Spleen (tissue), 7 donors: Measurements from ENCODE around the gene EPHA2.

Experiments
- CTCF ChIP-seq, 11 experiments: fragments of 200-600 bp in 7 of 11; fragments of 450-650 bp in 4 of 11; sonication (generic) in 4 of 11; IDR thresholded peaks in 8 of 11; conservative IDR thresholded peaks in 3 of 11; 1 replicate in 7 of 11; 2 replicates in 4 of 11; pipeline versions ENCODE4 v1.4.0 to v1.8.0; 2016 to 2021; ENCODE audit warnings: antibody characterized with exemption in 11 of 11, inconsistent platforms in 4 of 11, mild to moderate bottlenecking in 1 of 11
- POLR2A ChIP-seq, 3 donors: fragments of 450-650 bp; IDR thresholded peaks; one replicate each; pipeline ENCODE4 v1.5.1; 2017; ENCODE audit warnings: antibody characterized with exemption in 3 of 3, mild to moderate bottlenecking in 1 of 3
- POLR2AphosphoS5 ChIP-seq, 3 donors: sonication (generic); formaldehyde crosslinking; IDR thresholded peaks; one replicate each; pipeline ENCODE4 v1.5.1; 2017; ENCODE audit warnings: antibody characterized with exemption in 3 of 3
- donor health status: DM: no; HTN: no; CAD: no; lungs with moderate emphysema.
- donor health status: DM: no; HTN: no; CAD: no.
- donor health status: DM: no; HTN: no; CAD: no.

GRCh38 chr1:16090076-16090826 is 65.6 kb downstream of the EPHA2 start:
- TF ChIP-seq CTCF (IDR thresholded peaks at IDR 0.05 in 8 of 11, conservative IDR thresholded peaks at IDR 0.05 in 3 of 11) (no peak), POLR2A (IDR thresholded peaks at IDR 0.05) (no peak), POLR2AphosphoS5 (IDR thresholded peaks at IDR 0.05) (no peak)
